Mesodermal cell (in vitro differentiated cells): ENCODE results near the gene OR10G8.

ENCODE experiments used
- H3K27ac ChIP-seq: 2 replicates; pipeline ENCODE4 v1.7.0; 2013; ENCODE audit warnings: mild to moderate bottlenecking, low read depth, low read length, moderate library complexity; ENCODE audit not compliant: severe bottlenecking
- H3K36me3 ChIP-seq: 2 replicates; pipeline ENCODE4 v1.7.1; 2013; ENCODE audit warnings: mild to moderate bottlenecking, low read length, moderate library complexity; ENCODE audit not compliant: control insufficient read depth, insufficient read depth
- H3K4me1 ChIP-seq: one replicate; pipeline ENCODE4 v1.7.1; 2013; ENCODE audit warnings: mild to moderate bottlenecking, low read length; ENCODE audit not compliant: insufficient read depth, control insufficient read depth, poor library complexity, severe bottlenecking
- H3K4me3 ChIP-seq: 2 replicates; pipeline ENCODE4 v1.7.0; 2013; ENCODE audit warnings: low read length, control low read depth, mild to moderate bottlenecking; ENCODE audit not compliant: insufficient read depth, poor library complexity, severe bottlenecking; ENCODE audit errors: extremely low read depth
- H3K9me3 ChIP-seq: 2 replicates; pipeline ENCODE4 v1.7.1; 2013; ENCODE audit warnings: mild to moderate bottlenecking, low read length, moderate library complexity; ENCODE audit not compliant: control insufficient read depth
- whole genome bisulfite sequencing, 2 experiments: methylation state at CpG; one replicate each; pipeline ENCODE4 v1.1.5; 2013; ENCODE audit warnings: missing lambda C conversion rate in 2 of 2; ENCODE audit not compliant: insufficient coverage in 2 of 2; 5-methylcytosine and 5-hydroxymethylcytosine counted together

Gene OR10G8

GRCh38 chr11:124050748-124051147 is 24.1 kb downstream of the OR10G8 start:
- WGBS, 2 experiments = 83% methylated on average over 1 of the region's 1 CpG; no CpG with 5 or more reads in 1 of the 2 experiments
- no peak overlapping the region for H3K4me3 ChIP-seq

GRCh38 chr11:124052966-124053365 is 26.4 kb downstream of the OR10G8 start:
- H3K4me1 ChIP-seq = no peaks in the 10 kb centered on the region
- WGBS, 2 experiments = 100% methylated on average over 1 of the region's 3 CpGs
- no peaks in the 10 kb centered on the region for H3K36me3 ChIP-seq
- H3K4me3 ChIP-seq = no peak overlapping the region
- no peaks in the 10 kb centered on the region for H3K9me3 ChIP-seq
- H3K27ac ChIP-seq = no peak overlapping the region

More at GRCh38 chr11:124050748-124051147, 24.1 kb downstream of the OR10G8 start:
- no peaks in the 10 kb centered on the region for H3K36me3 ChIP-seq
- no peaks in the 10 kb centered on the region for H3K4me1 ChIP-seq
- H3K9me3 ChIP-seq = no peaks in the 10 kb centered on the region
- H3K27ac ChIP-seq = no peak overlapping the region

GRCh38 chr11:124068601-124069110 is 42.1 kb downstream of the OR10G8 start:
- Histone ChIP-seq H3K4me1 (no peaks in the 10 kb centered on the region), H3K36me3 (no peaks in the 10 kb centered on the region), H3K27ac (no peak overlapping the region), H3K4me3 (no peak overlapping the region), H3K9me3 (no peaks in the 10 kb centered on the region)
- 100% methylated on average over 2 of the region's 4 CpGs; no CpG with 5 or more reads in 1 of the 2 experiments for WGBS, 2 experiments

- no peaks in the 10 kb centered on the region for H3K36me3 ChIP-seq
- no peaks in the 10 kb centered on the region for H3K4me1 ChIP-seq
- no peaks in the 10 kb centered on the region for H3K9me3 ChIP-seq
- H3K4me3 ChIP-seq = no peak overlapping the region
- 68 to 81% methylated on average over 19 to 24 of the region's 28 CpGs for WGBS, 2 experiments
- H3K27ac ChIP-seq = no peak overlapping the region
Observed at GRCh38 chr11:124069429-124070401, 43.1 kb downstream of the OR10G8 start.

GRCh38 chr11:124070915-124071622 is 44.5 kb downstream of the OR10G8 start:
- no peaks in the 10 kb centered on the region for H3K36me3 ChIP-seq
- no peaks in the 10 kb centered on the region for H3K9me3 ChIP-seq
- no peaks in the 10 kb centered on the region for H3K4me1 ChIP-seq
- WGBS, 2 experiments = 13 to 17% methylated on average over 2 of the region's 8 CpGs
- H3K4me3 ChIP-seq = no peak overlapping the region
- H3K27ac ChIP-seq = no peak overlapping the region

- no peak overlapping the region for H3K27ac ChIP-seq
Observed at GRCh38 chr11:124071623-124071948, 45.0 kb downstream of the OR10G8 start.

GRCh38 chr11:124072147-124072546 is 45.5 kb downstream of the OR10G8 start:
- no peaks in the 10 kb centered on the region for H3K4me1 ChIP-seq
- WGBS, 2 experiments = 100% methylated on average over 1 of the region's 8 CpGs
- H3K36me3 ChIP-seq = no peaks in the 10 kb centered on the region
- no peaks in the 10 kb centered on the region for H3K9me3 ChIP-seq
- H3K27ac ChIP-seq = no peak overlapping the region
- H3K4me3 ChIP-seq = no peak overlapping the region

More at GRCh38 chr11:124071623-124071948, 45.0 kb downstream of the OR10G8 start:
- H3K36me3 ChIP-seq = no peaks in the 10 kb centered on the region
- no peak overlapping the region for H3K4me3 ChIP-seq
- H3K9me3 ChIP-seq = no peaks in the 10 kb centered on the region
- 80 to 95% methylated on average over 3 to 4 of the region's 4 CpGs for WGBS, 2 experiments
- H3K4me1 ChIP-seq = no peaks in the 10 kb centered on the region

GRCh38 chr11:124074554-124074953 is 48.0 kb downstream of the OR10G8 start:
- Histone ChIP-seq H3K4me3 (no peak overlapping the region), H3K27ac (no peak overlapping the region), H3K4me1 (no peaks in the 10 kb centered on the region), H3K9me3 (no peaks in the 10 kb centered on the region), H3K36me3 (no peaks in the 10 kb centered on the region)
- 82 to 97% methylated on average over 3 of the region's 5 CpGs for WGBS, 2 experiments

- Histone ChIP-seq H3K4me3 (no peak overlapping the region), H3K36me3 (no peaks in the 10 kb centered on the region), H3K9me3 (no peaks in the 10 kb centered on the region), H3K27ac (no peak overlapping the region), H3K4me1 (peaks cover 2% of the 10 kb centered on the region)
- WGBS, 2 experiments = 92 to 96% methylated on average over 4 of the region's 6 CpGs
Observed at GRCh38 chr11:124075492-124075840, 48.9 kb downstream of the OR10G8 start.

GRCh38 chr11:124075841-124076651 is 49.4 kb downstream of the OR10G8 start:
- H3K4me1 ChIP-seq = peaks cover 7% of the 10 kb centered on the region
- H3K36me3 ChIP-seq = no peaks in the 10 kb centered on the region
- H3K4me3 ChIP-seq = no peak overlapping the region
- H3K9me3 ChIP-seq = no peaks in the 10 kb centered on the region
- no peak overlapping the region for H3K27ac ChIP-seq
- WGBS, 2 experiments = 93 to 97% methylated on average over 27 to 29 of the region's 36 CpGs
